ENCODE data around the gene STIM2. TPM values are rescaled to one million over a fixed set of nuclear protein-coding genes. Genes with fewer than 3 reads are reported as not detected.

Gene STIM2
- total RNA-seq, 4 donors from 2014 or later, result 3.9 to 7.6 (median 4.9) TPM

DNA sequence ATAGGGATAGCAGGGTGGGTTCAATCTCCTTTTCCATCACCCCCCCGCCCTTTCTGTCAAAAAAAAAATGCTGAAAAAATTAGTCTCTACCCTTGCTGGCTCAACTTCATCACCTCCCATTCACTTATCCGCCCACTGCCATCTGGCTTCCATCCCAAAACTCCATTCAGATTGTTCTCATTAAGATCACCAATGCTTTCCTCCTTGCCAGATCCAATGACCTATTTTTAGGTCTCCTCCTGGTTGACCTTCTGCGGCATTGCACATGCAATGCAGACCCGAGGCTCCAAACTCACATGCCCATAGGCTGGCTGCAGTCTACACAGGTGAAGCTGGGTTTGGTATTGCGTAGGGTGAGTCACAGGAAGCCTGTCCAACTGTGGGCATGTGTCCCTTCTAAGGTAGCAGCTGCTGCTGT is 21.1 kb upstream of the STIM2 start:
- intact Hi-C loops (cut with DNase I; ENCODE audit: low total_unique reads), result no loop called here
- Histone ChIP-seq H3K27me3 (no peaks in the 10 kb centered on the region), H3K4me1 (peaks cover 10 to 11% of the 10 kb centered on the region in 2 donors), H3K36me3 (no peaks in the 10 kb centered on the region), H3K9me3 (no peaks in the 10 kb centered on the region), H3K27ac (no peak overlapping the region), H3K4me3 (no peak overlapping the region)
- in situ Hi-C loops (cut with MboI; ENCODE audit: low sequenced_read_pairs in 4 of 4), result no loop called here
- ATAC-seq (no peak), DNase-seq (no peak)
- no peak for TF ChIP-seq POLR2A (IDR thresholded peaks at IDR 0.05)
- TF ChIP-seq, protein P1, sequence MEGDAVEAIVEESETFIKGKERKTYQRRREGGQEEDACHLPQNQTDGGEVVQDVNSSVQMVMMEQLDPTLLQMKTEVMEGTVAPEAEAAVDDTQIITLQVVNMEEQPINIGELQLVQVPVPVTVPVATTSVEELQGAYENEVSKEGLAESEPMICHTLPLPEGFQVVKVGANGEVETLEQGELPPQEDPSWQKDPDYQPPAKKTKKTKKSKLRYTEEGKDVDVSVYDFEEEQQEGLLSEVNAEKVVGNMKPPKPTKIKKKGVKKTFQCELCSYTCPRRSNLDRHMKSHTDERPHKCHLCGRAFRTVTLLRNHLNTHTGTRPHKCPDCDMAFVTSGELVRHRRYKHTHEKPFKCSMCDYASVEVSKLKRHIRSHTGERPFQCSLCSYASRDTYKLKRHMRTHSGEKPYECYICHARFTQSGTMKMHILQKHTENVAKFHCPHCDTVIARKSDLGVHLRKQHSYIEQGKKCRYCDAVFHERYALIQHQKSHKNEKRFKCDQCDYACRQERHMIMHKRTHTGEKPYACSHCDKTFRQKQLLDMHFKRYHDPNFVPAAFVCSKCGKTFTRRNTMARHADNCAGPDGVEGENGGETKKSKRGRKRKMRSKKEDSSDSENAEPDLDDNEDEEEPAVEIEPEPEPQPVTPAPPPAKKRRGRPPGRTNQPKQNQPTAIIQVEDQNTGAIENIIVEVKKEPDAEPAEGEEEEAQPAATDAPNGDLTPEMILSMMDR (IDR thresholded peaks at IDR 0.05 in 4 of 5, conservative IDR thresholded peaks at IDR 0.05 in 1 of 5), result no peak

DNA sequence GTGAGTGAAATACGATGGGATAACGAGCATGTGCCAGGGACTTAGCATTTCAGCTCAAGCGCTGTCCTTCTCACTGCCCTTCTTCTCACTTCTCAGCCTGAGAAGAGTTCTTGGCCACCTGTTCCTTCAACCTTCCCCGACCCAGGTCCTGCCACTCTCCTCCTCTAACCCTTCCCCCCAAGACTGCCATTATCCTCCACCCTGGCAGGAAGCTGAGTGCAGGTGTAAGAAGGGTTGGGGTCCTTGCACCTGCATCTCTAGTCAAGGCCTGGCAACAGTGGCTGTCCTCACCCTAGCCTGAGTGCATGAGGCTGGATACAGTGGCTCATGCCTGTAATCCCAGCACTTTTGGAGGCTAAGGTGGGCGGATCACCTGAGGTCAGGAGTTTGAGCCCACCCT is 19.9 kb upstream of the STIM2 start:
- no peak for TF ChIP-seq POLR2A (IDR thresholded peaks at IDR 0.05)
- TF ChIP-seq, protein P1 (IDR thresholded peaks at IDR 0.05 in 4 of 5, conservative IDR thresholded peaks at IDR 0.05 in 1 of 5), result no peak
- intact Hi-C loops (cut with DNase I; ENCODE audit: low total_unique reads), result no loop called here
- DNase-seq (no peak), ATAC-seq (no peak)
- H3K36me3 ChIP-seq, result no peaks in the 10 kb centered on the region
- no peaks in the 10 kb centered on the region for H3K9me3 ChIP-seq
- H3K27ac ChIP-seq, result no peak overlapping the region
- H3K4me1 ChIP-seq, result peaks cover 10 to 11% of the 10 kb centered on the region in 2 donors
- no peaks in the 10 kb centered on the region for H3K27me3 ChIP-seq
- H3K4me3 ChIP-seq, result no peak overlapping the region
- in situ Hi-C loops (cut with MboI; ENCODE audit: low sequenced_read_pairs in 4 of 4), result no loop called here

DNA sequence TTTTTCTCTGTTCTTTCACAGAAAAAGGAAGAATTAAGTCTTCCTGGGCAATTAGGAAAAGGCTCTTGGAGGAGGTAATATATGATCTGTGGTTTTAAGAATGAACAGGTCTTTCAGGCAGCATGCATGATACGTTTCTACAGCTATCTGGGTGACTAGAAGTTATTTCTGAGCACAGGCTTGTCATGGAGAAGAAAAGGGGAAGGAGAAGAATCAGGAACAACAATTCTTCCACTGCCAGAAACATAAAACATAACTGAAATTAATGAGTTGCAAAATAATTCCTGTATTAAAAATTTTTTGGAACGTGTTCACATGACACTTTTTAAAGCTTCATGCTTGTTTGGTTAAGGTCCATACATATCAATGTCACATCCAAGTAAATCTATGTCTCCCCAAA is 17.7 kb upstream of the STIM2 start:
- no peak for ATAC-seq
- H3K4me1 ChIP-seq, result peaks cover 9 to 10% of the 10 kb centered on the region in 2 donors
- no peaks in the 10 kb centered on the region for H3K9me3 ChIP-seq
- no peak overlapping the region for H3K4me3 ChIP-seq
- no peak for TF ChIP-seq POLR2A (IDR thresholded peaks at IDR 0.05)
- TF ChIP-seq, protein P1 (IDR thresholded peaks at IDR 0.05 in 4 of 5, conservative IDR thresholded peaks at IDR 0.05 in 1 of 5), result no peak
- H3K36me3 ChIP-seq, result no peaks in the 10 kb centered on the region
- in situ Hi-C loops (cut with MboI; ENCODE audit: low sequenced_read_pairs in 4 of 4) (no loop called here), intact Hi-C loops (cut with DNase I; ENCODE audit: low total_unique reads) (no loop called here)
- no peaks in the 10 kb centered on the region for H3K27me3 ChIP-seq
- H3K27ac ChIP-seq, result no peak overlapping the region
- DNase-seq, result no peak

DNA sequence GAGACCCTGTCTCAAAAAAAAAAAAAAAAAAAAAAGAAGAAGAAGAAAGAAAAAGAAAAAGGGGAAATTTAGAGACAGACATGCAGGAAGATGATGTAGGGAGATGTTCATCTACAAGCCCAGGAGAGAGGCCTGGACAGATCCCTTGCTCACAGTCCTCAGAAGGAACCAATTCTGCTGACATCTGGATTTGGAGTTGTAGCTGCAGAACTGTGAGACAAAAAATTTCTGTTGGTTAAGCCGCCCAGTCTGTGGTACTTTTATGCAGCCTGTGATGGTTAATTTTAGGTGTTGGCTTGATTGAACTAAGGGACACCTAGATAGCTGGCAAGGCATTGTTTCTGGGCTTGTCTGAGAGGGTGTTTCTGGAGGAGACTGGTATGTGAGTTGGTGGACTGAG is 10.1 kb upstream of the STIM2 start:
- H3K9me3 ChIP-seq, result no peaks in the 10 kb centered on the region
- H3K4me3 ChIP-seq, result no peak overlapping the region
- H3K4me1 ChIP-seq, result no peaks in the 10 kb centered on the region
- TF ChIP-seq, protein P1 (IDR thresholded peaks at IDR 0.05 in 4 of 5, conservative IDR thresholded peaks at IDR 0.05 in 1 of 5), result no peak
- no peak for TF ChIP-seq POLR2A (IDR thresholded peaks at IDR 0.05)
- no peak overlapping the region for H3K27ac ChIP-seq
- no peak for ATAC-seq
- H3K27me3 ChIP-seq, result no peaks in the 10 kb centered on the region
- in situ Hi-C loops (cut with MboI; ENCODE audit: low sequenced_read_pairs in 4 of 4), result loop anchor here in 3 of 4 donors (25.0 kb wide), 3 partner anchors 263 to 938 kb away; partner anchors contain the start of genes SMIM20 (in 3 of the 3), RBPJ (in 2 of the 3) and TBC1D19 (in 2 of the 3)
- no peaks in the 10 kb centered on the region for H3K36me3 ChIP-seq
- intact Hi-C loops (cut with DNase I; ENCODE audit: low total_unique reads), result no loop called here
- DNase-seq, result no peak

DNA sequence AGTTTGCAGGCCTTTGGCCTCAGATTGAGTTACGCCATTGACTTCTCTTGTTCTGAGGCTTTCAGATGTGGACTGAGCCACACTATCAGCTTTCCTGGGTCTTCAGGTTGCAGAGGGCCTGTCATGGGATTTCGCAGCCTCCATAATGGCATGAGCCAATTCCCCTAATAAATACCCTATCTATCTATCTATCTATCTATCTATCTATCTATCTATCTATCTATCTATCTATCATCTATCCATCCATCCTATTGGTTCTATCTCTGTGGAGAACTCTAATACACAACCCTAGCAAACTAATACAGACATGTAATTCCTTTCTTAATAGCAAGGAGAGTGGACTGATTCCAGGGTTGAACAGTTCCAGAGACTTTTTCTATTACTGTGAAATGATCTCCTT is 9.5 kb upstream of the STIM2 start:
- H3K27ac ChIP-seq, result no peak overlapping the region
- intact Hi-C loops (cut with DNase I; ENCODE audit: low total_unique reads) (no loop called here), in situ Hi-C loops (cut with MboI; ENCODE audit: low sequenced_read_pairs in 4 of 4) (loop anchor here in 3 of 4 donors (25.0 kb wide), 3 partner anchors 264 to 939 kb away; partner anchors contain the start of genes SMIM20 (in 3 of the 3), RBPJ (in 2 of the 3) and TBC1D19 (in 2 of the 3))

More for the DNA sequence above, 9.5 kb upstream of the STIM2 start:
- H3K4me1 ChIP-seq, result no peaks in the 10 kb centered on the region
- no peaks in the 10 kb centered on the region for H3K36me3 ChIP-seq
- ATAC-seq, result no peak
- no peak overlapping the region for H3K4me3 ChIP-seq
- no peaks in the 10 kb centered on the region for H3K9me3 ChIP-seq
- no peaks in the 10 kb centered on the region for H3K27me3 ChIP-seq
- TF ChIP-seq, protein P1 (IDR thresholded peaks at IDR 0.05 in 4 of 5, conservative IDR thresholded peaks at IDR 0.05 in 1 of 5), result no peak
- TF ChIP-seq POLR2A (IDR thresholded peaks at IDR 0.05), result no peak
- no peak for DNase-seq

Data from gastrocnemius medialis (tissue), 4 donors.